GM12892 (cell line): ENCODE results near the gene MN1.

ENCODE experiments used
- POLR2A ChIP-seq: IDR thresholded peaks from 2 replicates; pipeline ENCODE4 v1.6.1; 2011; ENCODE audit warnings: low read depth, low read length, control low read depth
- POLR2AphosphoS5 ChIP-seq: IDR thresholded peaks from 2 replicates; pipeline ENCODE4 v1.6.1; 2011; ENCODE audit warnings: low read depth, low read length, control low read depth
- TAF1 ChIP-seq: IDR thresholded peaks from 2 replicates; pipeline ENCODE4 v1.6.1; 2011; ENCODE audit warnings: low read depth, mild to moderate bottlenecking, control low read depth, low read length, borderline replicate concordance

DNA sequence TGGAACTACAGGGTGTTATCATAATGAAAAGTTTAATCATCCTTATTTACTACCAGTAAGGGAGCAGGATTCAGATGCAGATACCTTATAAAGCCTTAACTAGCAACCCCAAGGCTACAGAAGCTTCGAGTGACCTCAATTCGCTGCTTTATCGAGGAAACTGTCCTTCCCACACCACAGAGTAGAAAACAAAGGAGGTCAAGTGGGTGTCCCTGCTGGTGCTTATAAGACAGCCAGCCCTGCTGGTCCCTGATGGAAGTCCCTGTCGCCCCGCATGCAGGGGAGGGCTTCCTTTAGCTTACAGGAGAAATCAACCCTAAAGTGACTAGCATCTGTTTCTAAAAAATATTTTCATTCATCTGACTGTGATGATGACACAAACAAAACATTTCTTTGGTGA is 7.3 kb downstream of the MN1 start:
- no peak for TF ChIP-seq POLR2A
- no peak for TF ChIP-seq TAF1
- no peak for TF ChIP-seq POLR2AphosphoS5
